DMS114 treated with DMSO at 0.1 percent for 48 hours (cell line): ENCODE results near the gene RADIL.

ENCODE experiments used
- DNase-seq: peaks from one replicate; lab custom pipeline; 2025; ENCODE audit not compliant: unreplicated experiment; lab: John Stamatoyannopoulos, UW

Gene RADIL

DNA sequence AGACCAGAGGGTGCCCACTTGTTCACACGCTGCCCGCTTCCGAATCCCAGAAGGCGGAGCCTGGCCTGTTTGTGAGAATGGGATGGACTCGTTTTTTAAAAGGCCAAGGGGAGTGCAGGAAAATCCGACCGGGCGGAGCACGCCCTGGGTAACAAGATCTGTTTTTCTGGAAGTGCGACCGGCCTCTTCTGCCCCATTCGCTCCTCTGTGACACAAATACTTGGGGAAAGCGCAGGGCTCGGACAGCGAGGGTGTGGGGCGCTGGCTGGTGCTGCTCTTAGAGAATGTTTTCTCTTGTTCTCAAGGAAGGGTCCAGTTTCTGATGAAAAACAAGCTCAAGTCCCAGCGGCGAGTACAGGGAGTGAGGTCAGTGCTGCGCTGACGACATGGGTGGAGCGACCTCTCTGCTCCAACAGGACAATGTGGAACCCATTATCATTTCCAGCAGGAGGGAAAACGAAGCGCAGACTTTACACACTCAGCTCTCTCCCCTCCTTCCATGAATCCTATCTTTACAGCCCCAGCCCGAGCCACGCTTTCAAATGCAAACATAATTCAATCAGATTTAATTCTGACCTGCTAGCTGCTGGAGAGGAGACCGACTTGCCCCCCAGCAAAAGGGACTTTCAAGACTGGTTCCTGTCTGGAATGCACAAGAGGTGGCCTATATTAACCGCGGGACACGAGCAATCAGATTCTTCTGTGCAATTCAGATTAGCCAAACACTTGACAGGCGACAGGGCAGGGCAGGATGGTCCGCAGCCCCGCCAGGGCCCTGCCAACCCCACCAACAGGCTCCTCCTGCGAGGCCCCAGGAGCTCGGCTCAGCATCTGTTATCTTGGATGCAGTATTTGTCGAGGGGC lies 1.1 kb downstream of the RADIL start:
- DNase-seq = peak; percentile 45

DNA sequence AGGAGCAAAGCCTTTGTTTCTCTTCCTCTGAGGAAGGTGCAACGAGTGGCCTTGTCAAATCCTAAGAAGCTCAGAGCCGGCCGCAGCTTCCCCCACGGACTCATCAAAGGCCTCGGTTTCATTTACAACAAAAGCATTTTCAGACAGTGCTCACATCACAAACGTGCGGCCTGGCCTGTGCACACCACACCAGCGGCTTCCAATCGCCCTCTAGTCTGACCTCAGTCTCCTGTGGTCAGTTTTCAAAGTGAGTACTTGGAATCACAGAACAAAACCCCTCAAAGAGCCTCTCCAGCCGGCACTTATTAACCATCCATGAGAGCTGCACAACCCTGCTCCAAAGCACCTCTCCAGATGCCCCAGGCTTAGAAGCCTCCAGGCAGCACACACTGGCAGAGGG lies 3.3 kb downstream of the RADIL start:
- no peak for DNase-seq

DNA sequence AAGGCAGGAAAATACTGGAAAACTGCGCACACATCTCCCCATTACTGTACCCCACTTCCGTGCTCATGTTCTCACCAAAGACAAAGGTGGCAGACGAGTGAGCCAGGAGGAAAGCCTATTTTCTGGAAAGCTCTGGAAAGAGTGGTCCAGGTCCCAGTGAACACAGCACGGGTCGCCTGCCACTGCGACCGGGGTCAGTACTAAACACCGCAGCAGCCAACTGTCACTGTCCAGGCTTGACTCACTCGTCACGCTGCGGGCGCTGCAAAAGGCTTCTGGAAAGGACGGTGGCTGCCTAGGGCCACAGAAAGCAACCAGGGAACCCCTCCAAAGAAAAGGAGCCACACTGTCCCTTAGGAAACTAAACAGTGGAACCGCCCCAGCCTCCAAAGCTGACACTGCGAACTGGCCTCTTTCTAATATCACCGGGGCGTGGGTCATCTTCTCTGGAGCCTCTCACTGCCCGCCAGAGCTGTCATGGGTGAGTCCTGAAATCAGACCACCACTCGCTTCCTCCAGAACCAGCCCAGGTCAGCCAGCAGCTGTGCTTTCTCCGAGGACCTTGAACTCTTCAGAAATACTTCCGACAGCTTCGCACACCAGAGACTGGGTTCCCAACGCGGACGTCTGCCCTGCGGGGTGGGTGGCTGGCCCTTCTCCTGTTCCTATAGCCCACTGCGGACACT lies 4.0 kb downstream of the RADIL start:
- DNase-seq = no peak

DNA sequence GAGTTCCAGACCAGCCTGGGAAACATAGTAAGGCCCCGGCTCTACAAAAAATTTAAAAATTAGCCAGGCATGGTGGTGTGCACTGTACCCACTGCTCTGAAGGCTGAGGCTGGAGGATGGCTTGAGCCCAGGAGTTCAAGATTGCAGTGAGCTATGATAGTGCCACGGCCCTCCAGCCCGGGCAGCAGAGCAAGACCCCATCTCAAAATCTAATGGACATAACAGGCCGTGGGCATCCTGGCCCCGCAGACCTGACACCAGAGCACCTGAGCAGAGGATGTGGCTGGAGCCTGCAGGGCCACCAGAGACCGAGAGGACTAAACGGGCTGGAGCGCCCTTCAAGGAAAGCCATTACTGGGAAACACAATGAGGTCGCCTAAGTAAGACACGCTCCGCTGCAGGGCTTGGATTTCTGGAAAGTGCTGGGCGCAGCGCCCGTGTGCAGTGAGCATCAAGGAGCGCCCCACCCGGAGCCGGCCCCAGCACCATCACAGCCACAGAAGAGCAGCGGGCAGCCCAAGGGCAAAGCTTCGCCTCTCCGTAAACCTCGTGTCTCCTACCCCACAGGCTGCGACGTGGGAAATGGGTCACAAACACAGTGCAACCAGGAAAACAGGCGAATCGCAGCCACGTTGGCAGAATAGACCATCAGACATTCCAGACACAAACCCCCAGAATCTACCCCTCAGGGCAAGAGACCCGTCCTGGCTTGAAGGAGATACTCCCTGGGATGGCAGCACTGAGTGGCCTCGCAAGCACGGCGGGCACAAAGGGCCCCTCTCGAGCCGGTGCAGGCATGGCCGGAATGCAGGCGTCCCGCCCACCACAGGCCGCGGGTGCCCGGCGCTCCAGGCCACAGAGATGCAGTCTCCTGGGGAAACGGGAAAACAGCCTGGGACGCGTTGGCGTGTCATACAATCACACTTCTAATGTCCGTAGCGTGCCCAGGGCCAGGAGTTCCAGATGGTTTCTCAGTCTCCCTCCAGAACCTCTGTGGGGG lies 4.9 kb downstream of the RADIL start:
- DNase-seq = no peak

DNA sequence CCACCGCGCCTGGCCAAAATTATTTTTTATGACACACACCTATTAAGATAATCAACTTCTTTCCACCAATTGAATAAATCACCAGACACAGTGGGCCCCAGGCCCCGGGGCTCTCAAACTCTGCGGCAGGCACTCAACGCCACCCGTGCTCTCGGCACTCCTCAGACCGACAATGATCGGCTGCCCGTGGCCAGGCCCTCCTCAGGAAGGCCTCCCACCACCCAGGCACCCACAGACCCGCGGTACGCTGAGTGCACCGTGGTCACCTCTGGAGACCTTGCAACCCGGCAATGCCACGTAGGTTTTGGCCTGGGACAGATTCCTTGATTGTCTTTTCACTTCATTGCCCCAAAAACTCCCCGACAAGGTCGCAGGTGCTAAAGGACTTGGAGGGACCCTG lies 6.9 kb downstream of the RADIL start:
- DNase-seq = no peak

DNA sequence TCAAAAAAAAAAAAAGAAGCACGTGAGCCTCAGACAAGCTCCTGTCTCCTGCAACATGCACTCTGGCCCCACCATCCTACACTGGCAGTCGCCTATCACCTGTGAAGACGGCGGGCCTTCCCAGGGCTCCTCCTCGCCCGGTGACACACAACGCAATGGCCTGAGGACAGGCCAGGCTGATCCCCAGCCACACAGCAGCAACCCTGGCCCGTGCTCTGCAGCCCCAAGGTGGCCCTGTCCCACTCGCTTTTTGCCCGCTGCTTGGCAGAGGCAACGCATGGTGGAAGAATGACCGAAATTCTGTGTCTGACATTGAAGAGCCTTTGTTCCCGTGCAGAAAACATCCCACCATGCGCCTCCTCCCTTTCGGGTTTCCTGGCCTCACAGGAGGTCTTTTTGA lies 8.1 kb downstream of the RADIL start:
- no peak for DNase-seq

DNA sequence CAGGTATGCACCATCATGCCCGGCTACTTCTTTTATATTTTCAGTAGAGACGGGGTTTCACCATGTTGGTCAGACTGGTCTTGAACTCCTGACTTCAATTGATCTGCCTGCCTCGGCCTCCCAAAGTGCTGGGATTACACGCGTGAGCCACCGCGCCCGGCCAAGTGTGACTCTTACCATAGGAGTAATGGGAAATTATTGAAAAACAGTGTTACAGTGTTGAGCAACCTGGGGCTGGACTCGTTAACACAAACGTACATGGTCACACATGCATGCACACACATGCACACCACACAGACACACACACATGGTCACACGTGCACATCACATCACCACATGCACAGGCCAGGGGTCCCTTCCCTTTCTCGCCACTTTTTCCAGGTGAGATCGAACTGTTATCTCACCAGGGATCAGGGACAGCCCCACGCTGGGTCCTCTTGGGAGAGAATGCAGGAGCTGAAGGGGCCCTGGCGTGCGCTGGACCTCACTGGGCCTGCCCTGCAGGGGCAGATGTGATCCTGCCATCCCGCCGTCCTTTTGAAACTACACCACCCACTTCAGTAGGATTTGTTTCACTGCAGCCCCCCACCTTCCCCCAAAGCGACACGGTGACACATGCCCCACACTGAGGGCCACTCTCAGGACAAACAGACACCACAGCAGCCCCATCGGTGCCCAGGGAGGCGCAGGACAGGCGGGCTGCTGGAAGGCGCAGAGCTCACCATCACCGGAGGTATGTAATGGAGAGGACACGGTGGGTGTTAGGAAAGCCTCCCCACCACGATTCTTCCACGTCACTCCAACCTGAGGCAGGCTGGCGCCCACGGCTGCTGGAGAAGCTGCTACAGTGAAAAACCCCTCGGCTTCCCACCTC lies 10.2 kb downstream of the RADIL start:
- DNase-seq = no peak

DNA sequence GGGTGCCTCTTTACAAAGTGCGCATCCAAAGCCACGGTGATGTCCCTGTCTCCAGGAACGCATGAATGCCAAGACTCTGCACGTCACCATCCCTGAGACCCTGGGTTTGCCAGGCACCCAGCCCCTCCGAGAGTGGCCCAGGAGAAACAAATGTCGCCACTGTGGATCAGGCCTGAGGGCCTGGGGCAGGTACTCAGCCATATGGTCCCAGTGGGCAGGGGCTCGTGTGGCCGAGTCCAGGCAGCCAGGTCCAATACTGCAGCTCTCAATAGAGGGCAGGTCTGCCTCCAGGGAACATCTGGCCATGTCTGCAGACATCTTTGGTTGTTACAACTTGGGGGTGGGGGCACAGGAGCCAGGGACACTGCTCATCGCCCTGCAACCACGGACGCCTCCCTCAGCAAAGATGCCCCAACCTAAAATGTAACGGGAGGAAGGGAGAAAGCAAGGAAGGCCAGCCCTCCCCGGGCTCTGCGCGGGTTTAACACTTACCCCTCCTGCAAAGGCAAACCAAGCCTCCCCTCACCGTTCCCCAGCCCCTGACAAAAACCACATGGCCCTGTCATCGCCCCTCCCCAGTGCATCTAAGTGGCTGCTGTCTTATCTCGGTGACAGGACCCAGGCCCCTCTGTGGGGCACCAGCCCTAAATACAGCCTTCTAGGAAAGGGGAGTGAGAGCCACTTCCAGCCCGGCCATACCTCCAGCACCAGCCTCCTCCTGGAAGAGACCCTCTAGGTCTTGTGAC lies 11.4 kb downstream of the RADIL start:
- DNase-seq = no peak

DNA sequence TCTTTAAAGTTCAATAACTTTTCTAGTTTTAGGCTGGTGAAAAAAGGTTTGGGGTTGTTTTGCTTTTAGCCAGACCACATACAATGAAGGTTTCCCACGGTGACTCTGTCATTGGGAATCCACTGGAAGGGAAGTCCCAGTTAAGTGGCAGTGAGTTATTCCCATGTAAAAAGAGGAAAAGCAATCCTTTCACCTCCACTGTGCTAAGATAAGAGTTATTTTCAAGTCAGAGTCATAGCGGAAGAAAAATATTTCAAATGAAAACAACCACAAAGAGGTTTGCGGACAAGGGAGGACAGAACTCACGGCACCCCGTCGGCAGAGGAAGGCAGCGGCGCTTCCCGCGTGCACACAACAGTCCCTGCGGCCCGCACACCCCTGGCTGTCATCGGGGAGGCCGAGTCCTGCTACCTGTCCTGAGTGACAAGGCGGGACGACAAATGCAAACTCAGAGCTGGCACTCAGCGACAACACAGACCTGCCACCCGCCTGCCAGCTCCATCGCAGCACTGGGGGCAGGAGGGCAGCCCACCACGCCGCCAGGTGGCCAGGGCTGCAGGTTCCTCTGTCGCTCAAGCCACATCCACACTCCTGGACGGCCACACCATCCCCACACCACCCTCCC lies 12.3 kb downstream of the RADIL start:
- no peak for DNase-seq

DNA sequence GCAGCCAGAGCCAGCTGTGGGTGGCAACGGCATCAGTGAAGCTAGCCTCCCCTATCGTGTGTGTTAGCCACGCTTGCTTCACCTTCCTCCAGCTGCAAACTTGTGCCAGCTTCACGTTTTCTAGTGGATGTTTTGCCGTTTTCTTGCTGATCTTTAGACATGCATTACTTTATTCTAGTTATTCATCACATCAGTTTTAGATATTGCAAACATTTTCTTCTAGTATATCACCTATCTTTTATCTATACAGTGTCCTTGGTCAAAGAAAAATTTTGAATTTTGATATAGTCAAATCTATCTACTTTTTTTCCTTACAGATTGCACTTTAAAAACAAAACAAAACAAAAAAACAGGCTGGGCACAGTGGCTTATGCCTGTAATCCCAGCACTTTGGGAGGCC lies 15.0 kb downstream of the RADIL start:
- DNase-seq = no peak

DNA sequence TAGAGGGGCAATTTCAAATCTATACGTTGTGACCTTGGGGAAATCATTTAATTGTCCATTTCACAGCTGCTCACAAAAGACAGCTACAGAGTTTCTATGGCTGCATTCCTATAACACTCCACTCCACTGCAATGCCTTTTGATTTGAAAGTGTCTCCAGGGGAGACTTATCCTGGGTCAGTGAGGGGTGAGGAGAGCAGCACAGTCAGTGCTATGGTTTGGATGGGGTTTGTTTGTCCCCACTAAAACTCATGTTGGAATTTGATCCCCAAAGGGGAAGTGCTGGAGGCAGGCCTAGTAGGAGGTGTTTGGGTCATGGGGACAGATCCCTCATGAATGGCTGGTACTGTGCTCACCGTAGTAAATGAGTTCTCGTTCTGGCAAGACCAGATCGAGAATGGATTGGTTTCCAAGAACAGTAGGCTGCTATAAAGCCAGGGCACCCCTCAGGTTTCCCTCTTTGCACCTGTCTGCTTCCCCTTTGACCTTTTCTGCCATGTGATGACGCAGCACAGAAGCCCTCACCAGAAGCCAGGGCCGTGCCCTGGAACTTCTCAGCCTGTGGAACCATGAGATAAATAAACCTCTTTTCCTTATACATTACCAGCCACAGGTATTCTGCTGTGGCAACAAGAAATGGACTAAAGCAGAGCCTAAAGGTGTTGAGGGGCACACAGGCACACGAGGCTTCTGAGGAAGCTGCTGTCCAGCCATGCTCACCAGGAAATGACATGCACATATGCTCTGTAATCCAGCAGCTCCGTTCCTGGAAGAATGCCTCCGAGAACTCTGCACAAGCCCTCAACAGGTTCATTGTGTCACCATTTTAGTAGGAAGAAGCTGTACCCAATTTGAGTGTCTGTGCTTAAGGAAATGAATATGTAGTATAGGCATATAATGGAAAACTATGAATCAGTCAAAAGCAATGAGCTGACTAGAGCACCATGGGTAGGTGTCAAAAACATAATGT lies 16.7 kb downstream of the RADIL start:
- no peak for DNase-seq

DNA sequence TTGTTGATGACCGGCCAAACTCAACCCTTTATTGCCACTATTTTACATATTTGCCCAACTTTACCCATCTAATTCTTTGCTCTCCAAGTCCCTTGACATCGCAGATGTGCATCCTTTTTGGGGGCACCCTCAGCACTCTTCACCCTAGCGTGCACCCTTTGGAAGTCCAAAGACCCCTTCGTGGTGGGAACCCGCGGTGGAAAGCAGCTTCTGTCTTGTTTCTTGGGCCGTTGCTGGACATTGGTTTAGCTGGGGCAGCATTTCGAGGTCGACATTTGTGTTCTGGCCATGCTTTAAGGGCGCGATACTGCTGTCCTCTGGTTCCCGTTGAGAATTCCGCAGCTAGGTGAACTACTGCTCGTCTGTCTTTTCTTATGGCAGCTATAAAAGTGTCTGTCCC lies 21.4 kb downstream of the RADIL start:
- no peak for DNase-seq

DNA sequence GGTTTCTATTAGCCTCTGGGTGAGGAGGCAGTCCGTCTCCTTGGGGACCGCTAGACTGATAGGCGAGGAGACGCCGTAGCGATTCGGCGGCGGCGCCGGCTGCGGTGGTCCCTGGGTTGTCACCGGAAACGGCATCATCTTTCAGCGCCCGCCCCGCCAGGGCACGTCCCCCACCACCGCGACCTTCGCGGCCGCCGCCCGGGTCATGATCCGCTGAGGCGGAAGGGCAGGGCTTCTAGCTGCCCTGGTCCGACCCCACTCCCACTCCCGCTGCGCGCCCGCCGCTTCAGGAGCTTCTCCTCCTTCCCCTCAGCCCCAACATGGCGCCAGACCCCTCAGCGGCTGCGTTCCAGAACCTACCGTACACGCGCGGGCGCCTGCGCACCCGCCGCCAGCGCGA lies 21.8 kb downstream of the RADIL start, which contains the start of gene PAPOLB:
PAPOLB (minus strand) TSS at position 358 of the 400 bp plus-strand sequence; CDS start at position 138, 220 bp downstream.
- no peak for DNase-seq

DNA sequence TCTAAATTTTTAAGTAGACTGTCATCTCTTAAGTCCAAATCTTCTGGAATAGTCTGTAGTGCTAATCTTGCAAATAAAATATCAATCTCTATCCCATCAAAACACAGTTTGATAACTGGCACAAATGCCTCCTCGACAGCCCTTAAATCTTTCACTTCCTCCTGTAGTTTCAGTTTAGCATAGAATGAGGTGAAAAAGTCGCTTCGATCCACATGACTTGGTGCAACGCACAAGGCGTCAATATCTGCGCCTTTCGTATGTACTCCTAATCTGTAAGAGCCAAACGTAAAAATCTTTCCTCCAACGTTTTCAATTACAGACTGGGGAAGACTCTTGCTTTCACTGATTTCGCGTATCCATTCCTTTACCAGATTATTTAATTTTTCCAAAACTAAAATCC lies 22.3 kb downstream of the RADIL start:
- no peak for DNase-seq

DNA sequence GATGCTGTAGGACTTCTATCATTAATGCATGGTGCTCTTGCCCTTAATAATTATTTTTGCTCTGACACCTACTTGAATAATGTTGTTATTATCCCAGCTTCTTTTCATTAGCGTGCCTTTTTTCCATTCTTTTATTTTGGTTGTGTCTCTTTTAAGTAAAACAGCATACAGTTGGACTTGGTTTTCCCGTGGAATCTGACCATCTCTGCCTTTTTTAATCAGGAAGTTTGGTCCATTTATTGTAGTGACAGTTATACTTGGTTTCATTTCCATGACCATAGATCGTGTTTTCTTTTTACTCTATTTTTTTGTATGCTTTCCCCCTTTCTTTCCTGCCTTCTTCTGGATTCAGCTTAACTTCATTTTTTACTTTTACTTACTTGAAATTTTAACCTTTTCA lies 26.3 kb downstream of the RADIL start:
- no peak for DNase-seq

DNA sequence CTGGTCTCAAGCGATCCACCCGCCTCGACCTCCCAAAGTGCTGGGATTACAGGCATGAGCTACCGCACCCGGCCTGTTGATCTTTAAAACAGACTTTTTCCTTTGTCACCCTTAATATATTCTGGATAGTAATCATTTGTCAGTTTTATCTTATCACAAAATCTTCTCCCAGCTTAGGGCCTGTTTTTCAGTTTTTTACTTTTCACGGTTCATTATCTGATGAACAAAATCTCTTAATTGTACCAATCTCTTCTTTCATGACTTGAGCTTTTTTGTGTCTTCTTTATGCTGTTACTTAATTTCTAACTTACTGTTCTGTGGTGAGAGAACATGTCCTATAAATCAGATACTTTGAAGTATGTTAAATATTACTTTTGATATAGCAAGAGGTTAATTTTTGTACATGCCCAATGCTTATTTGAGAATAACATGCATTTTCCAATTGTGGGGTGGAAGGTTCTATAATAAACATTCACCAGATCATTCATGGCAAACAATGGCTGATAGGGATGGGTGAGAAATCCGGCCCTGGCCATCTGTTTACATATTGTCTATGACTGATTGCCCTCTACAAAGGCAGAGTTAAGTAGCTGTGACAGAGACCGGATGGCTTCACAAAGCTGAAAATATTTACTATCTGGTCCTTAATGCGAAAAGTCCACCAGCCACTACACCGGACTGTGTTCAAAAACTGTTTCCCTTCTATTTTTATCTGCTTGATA lies 27.0 kb downstream of the RADIL start:
- DNase-seq = no peak

DNA sequence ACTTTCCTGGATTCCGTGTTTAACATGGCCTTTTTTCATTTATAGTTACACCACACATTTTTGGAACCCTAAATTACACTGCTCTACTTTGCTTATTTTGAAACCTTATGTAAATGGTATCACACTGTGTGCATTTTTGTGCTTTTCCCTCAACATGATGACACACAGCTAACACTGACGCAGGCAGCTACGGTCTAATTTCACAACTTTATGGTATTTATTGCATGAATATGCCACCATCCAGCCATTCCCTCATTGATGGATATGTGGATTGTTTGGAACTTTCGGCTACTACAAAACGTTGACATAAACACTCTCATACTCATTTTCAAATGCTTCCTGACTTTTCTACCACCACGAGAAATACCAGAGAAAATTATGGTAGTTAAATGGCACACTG lies 28.6 kb downstream of the RADIL start:
- no peak for DNase-seq
